ENCODE data around the gene LOXHD1.
A peak's percentile ranks its signal among the peaks of the same experiment; 100 is the strongest.

LOXHD1 gene

GRCh38 chr18:46624127-46624526 is 32.9 kb downstream of the LOXHD1 start:
- DNase-seq (ENCODE audit: low read depth): no peak
- TF ChIP-seq CTCF (IDR thresholded peaks at IDR 0.05; ENCODE audit: low read depth, low read length) (no peak), POLR2A (IDR thresholded peaks at IDR 0.05; ENCODE audit: extremely low read depth, insufficient read length) (no peak), MYC (IDR thresholded peaks at IDR 0.05; ENCODE audit: low read depth, low read length) (no peak)
- TF ChIP-seq, protein P1, sequence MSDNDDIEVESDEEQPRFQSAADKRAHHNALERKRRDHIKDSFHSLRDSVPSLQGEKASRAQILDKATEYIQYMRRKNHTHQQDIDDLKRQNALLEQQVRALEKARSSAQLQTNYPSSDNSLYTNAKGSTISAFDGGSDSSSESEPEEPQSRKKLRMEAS (IDR thresholded peaks at IDR 0.05; ENCODE audit: low read depth, low read length): no peak
- no peak overlapping the region for H3K4me3 ChIP-seq (ENCODE audit: low read depth, low read length)

- TF ChIP-seq POLR2A (IDR thresholded peaks at IDR 0.05; ENCODE audit: extremely low read depth, insufficient read length): no peak
- TF ChIP-seq MYC (IDR thresholded peaks at IDR 0.05; ENCODE audit: low read depth, low read length): no peak
- TF ChIP-seq, protein P1 (IDR thresholded peaks at IDR 0.05; ENCODE audit: low read depth, low read length): no peak
- no peak for TF ChIP-seq CTCF (IDR thresholded peaks at IDR 0.05; ENCODE audit: low read depth, low read length)
- no peak for DNase-seq (ENCODE audit: low read depth)
- no peak overlapping the region for H3K4me3 ChIP-seq (ENCODE audit: low read depth, low read length)
Measured at GRCh38 chr18:46623541-46623940, 33.5 kb downstream of the LOXHD1 start.

DNA sequence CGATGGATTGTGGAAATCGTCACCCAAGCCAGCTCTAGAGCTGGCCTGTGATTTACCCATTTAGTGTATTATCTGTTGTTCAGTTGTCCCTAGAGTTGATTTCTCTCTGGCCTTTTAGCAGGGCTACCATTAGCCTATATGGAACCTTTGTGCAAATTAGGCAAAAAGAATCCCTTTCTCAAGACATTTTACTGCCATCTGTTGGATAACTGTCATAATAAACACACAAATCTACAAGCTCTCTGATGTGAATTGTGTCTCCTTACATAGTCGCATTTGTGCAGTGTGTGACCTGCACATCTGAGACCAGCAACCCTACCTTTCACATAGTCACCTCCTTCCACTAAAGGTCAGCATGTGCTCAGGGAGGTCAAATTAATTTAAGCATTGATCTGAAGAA is 34.0 kb downstream of the LOXHD1 start:
- DNase-seq (ENCODE audit: low read depth): peak; percentile 35
- no peak for TF ChIP-seq POLR2A (IDR thresholded peaks at IDR 0.05; ENCODE audit: extremely low read depth, insufficient read length)
- no peak for TF ChIP-seq CTCF (IDR thresholded peaks at IDR 0.05; ENCODE audit: low read depth, low read length)
- TF ChIP-seq, protein P1 (IDR thresholded peaks at IDR 0.05; ENCODE audit: low read depth, low read length): no peak
- H3K4me3 ChIP-seq (ENCODE audit: low read depth, low read length): no peak overlapping the region

- no peak overlapping the region for H3K4me3 ChIP-seq (ENCODE audit: low read depth, low read length)
- DNase-seq (ENCODE audit: low read depth): no peak
- no peak for TF ChIP-seq POLR2A (IDR thresholded peaks at IDR 0.05; ENCODE audit: extremely low read depth, insufficient read length)
- no peak for TF ChIP-seq MYC (IDR thresholded peaks at IDR 0.05; ENCODE audit: low read depth, low read length)
- TF ChIP-seq, protein P1 (IDR thresholded peaks at IDR 0.05; ENCODE audit: low read depth, low read length): no peak
- TF ChIP-seq CTCF (IDR thresholded peaks at IDR 0.05; ENCODE audit: low read depth, low read length): no peak
Measured at GRCh38 chr18:46622451-46622850, 34.6 kb downstream of the LOXHD1 start.

DNA sequence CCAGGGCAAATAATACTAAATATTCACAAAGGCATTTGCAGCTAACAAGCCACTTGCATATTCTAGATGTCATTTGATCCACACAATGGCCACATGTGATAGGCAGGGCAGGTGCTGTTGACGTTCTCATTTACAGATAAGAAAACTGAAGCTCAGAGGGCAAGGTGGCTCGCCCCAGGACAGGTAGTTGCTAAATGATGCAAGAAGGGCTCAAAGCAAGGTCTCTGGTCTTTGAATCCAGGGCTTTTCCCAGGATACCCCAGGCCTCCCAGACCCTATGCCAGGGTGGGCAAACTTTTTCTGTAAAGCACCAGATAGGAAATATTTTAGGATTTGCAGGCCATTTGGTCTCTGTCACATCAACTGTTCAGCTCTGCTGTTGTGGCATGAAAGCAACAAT is 35.1 kb downstream of the LOXHD1 start:
- no peak overlapping the region for H3K4me3 ChIP-seq (ENCODE audit: low read depth, low read length)
- no peak for DNase-seq (ENCODE audit: low read depth)
- TF ChIP-seq, protein P1 (IDR thresholded peaks at IDR 0.05; ENCODE audit: low read depth, low read length): no peak
- TF ChIP-seq CTCF (IDR thresholded peaks at IDR 0.05; ENCODE audit: low read depth, low read length) (no peak), POLR2A (IDR thresholded peaks at IDR 0.05; ENCODE audit: extremely low read depth, insufficient read length) (no peak), MYC (IDR thresholded peaks at IDR 0.05; ENCODE audit: low read depth, low read length) (no peak)
